DOHH2 (cell line): Measurements from ENCODE around the gene PHB1.

Experiments used
- EZH2phosphoT487 ChIP-seq: fragments of 200-600 bp; sonication (generic); IDR thresholded peaks from 2 replicates; pipeline ENCODE4 v1.6.1; 2017; ENCODE audit warnings: borderline replicate concordance, mild to moderate bottlenecking, antibody characterized with exemption, low read length, moderate library complexity, mixed read lengths
- TF ChIP-seq, protein P1 (sequence below): fragments of 200-600 bp; sonication (generic); IDR thresholded peaks from one replicate; pipeline ENCODE4 v1.5.1; 2014; ENCODE audit warnings: antibody characterized with exemption, mild to moderate bottlenecking, low read depth, low read length; ENCODE audit not compliant: poor library complexity, severe bottlenecking

DNA sequence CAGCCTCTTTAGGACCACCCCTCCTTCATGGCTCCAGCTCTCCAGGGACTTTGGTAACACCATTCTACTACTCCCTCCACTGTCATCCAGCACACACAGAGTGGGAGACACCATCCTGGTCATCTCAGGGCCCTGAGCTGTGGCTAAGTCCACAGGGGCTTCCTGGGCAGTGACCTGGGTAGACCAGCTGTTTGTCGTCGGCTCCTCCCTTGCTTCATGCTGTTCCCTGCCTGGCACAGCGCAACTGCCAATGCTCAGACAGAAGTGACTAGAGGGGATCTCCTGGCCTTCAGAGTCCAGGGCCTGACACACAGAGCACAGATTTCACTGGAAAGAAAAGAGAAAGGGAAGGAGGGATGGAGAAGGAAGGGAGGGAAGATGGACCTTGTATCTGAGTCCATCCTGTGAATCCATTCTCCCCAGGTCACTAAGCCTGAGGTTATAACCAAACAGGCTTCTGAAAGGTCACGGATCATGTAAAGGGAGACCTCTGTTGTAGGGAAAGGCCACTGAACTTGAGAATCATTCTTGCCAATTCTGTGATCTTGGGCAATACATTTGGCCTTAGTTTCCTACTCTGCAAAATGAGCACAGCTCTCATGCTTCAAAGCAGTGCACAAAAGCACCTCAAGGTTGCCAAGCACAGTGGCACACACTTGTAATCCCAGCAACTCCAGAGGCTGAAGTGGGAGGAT, 18.5 kb upstream of the PHB1 start:
- TF ChIP-seq, protein P1, sequence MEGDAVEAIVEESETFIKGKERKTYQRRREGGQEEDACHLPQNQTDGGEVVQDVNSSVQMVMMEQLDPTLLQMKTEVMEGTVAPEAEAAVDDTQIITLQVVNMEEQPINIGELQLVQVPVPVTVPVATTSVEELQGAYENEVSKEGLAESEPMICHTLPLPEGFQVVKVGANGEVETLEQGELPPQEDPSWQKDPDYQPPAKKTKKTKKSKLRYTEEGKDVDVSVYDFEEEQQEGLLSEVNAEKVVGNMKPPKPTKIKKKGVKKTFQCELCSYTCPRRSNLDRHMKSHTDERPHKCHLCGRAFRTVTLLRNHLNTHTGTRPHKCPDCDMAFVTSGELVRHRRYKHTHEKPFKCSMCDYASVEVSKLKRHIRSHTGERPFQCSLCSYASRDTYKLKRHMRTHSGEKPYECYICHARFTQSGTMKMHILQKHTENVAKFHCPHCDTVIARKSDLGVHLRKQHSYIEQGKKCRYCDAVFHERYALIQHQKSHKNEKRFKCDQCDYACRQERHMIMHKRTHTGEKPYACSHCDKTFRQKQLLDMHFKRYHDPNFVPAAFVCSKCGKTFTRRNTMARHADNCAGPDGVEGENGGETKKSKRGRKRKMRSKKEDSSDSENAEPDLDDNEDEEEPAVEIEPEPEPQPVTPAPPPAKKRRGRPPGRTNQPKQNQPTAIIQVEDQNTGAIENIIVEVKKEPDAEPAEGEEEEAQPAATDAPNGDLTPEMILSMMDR, result no peak
- no peak for TF ChIP-seq EZH2phosphoT487
